OCI-LY1 (cell line): ENCODE data around the gene AKAP13.

Source experiments
- H2AFZ ChIP-seq: fragments of 200-600 bp; sonication (generic), shearing (Covaris generic); 2 replicates; pipeline ENCODE4 v1.6.0; 2014; ENCODE audit warnings: antibody characterized with exemption, mild to moderate bottlenecking, low read length
- H3F3A ChIP-seq: fragments of 200-600 bp; sonication (generic), shearing (Covaris generic); 2 replicates; pipeline ENCODE4 v1.6.0; 2014; ENCODE audit warnings: mild to moderate bottlenecking, antibody characterized with exemption, low read length, moderate library complexity; ENCODE audit not compliant: insufficient read depth
- H3K27ac ChIP-seq: fragments of 200-600 bp; sonication (generic); 2 replicates; pipeline ENCODE4 v1.5.1; 2014; ENCODE audit warnings: low read length, mixed run types, mild to moderate bottlenecking, low read depth; ENCODE audit not compliant: poor library complexity, severe bottlenecking
- H3K27me3 ChIP-seq: fragments of 200-600 bp; sonication (generic); 2 replicates; pipeline ENCODE4 v1.6.0; 2014; ENCODE audit warnings: antibody characterized with exemption, mild to moderate bottlenecking, low read length, moderate library complexity; ENCODE audit not compliant: insufficient read depth
- H3K36me3 ChIP-seq: fragments of 200-600 bp; sonication (generic); 2 replicates; pipeline ENCODE4 v1.6.1; 2014; ENCODE audit warnings: mild to moderate bottlenecking, antibody characterized with exemption, low read length, moderate library complexity, mixed read lengths; ENCODE audit not compliant: insufficient read depth
- H3K4me1 ChIP-seq: fragments of 200-600 bp; sonication (generic); 2 replicates; pipeline ENCODE4 v1.5.1; 2014; ENCODE audit warnings: mild to moderate bottlenecking, low read length, moderate library complexity; ENCODE audit not compliant: insufficient read depth, severe bottlenecking
- H3K4me2 ChIP-seq: fragments of 200-600 bp; sonication (generic), shearing (Covaris generic); 2 replicates; pipeline ENCODE4 v1.6.1; 2014; ENCODE audit warnings: low read length
- H3K4me3 ChIP-seq: fragments of 200-600 bp; sonication (generic); 2 replicates; pipeline ENCODE4 v1.5.1; 2014; ENCODE audit warnings: low read length, low read depth, mild to moderate bottlenecking, mixed read lengths; ENCODE audit not compliant: poor library complexity, severe bottlenecking
- H3K79me2 ChIP-seq: fragments of 200-600 bp; shearing (Covaris generic); 2 replicates; pipeline ENCODE4 v1.6.1; 2016; ENCODE audit warnings: mixed run types, low read length, mixed read lengths; ENCODE audit not compliant: insufficient read depth
- H3K9ac ChIP-seq: fragments of 200-600 bp; sonication (generic), shearing (Covaris generic); 2 replicates; pipeline ENCODE4 v1.6.1; 2014; ENCODE audit warnings: mild to moderate bottlenecking, low read length, mixed read lengths
- H3K9me2 ChIP-seq: fragments of 200-600 bp; sonication (generic), shearing (Covaris generic); 2 replicates; pipeline ENCODE4 v1.6.1; 2014; ENCODE audit warnings: low read depth, mild to moderate bottlenecking, low read length, mixed read lengths
- H3K9me3 ChIP-seq: fragments of 200-600 bp; shearing (Covaris generic); 2 replicates; pipeline ENCODE4 v1.6.1; 2014; ENCODE audit warnings: low read length, mixed read lengths
- H4K20me1 ChIP-seq: fragments of 200-600 bp; sonication (generic), shearing (Covaris generic); 2 replicates; pipeline ENCODE4 v1.6.0; 2016; ENCODE audit warnings: mild to moderate bottlenecking, low read length; ENCODE audit not compliant: insufficient read depth
- EZH2 ChIP-seq: fragments of 200-600 bp; sonication (generic), shearing (Covaris generic); IDR thresholded peaks from 2 replicates; pipeline ENCODE4 v1.8.0; 2017; ENCODE audit warnings: borderline replicate concordance, mixed run types, mild to moderate bottlenecking, antibody characterized with exemption, low read length, moderate library complexity, mixed read lengths
- TF ChIP-seq, protein P1 (sequence below): fragments of 200-600 bp; sonication (generic), shearing (Covaris generic); IDR thresholded peaks from 2 replicates; pipeline ENCODE4 v1.5.1; 2017; ENCODE audit warnings: mild to moderate bottlenecking, antibody characterized with exemption, low read length, moderate library complexity, mixed read lengths

AKAP13 gene

DNA sequence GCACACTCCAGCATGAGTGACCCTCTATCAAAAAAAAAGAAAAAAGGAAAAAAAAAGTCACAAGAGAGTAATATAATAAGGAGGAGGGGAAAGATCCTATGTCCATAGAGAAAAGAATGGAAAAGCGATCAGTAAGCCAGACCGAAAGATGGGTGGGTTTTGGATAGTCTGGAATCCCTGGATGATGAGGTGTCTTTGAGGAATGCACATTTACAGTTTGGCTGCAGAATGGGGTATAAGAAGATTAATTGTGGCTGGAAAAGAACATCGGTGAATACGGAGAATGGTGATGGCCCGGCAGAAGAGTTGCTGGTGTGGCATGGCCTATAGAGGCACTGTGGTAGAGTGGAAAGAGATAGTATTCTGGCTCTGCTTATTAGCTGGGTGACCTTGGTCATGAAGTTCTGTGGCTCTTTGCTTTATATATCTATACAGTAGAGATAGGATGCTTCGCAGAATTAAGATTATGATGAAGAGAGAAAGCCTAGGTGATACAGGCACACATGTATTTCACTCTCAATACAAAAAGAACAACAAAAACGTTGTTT lies 187.9 kb downstream of the AKAP13 start:
- TF ChIP-seq, protein P1, sequence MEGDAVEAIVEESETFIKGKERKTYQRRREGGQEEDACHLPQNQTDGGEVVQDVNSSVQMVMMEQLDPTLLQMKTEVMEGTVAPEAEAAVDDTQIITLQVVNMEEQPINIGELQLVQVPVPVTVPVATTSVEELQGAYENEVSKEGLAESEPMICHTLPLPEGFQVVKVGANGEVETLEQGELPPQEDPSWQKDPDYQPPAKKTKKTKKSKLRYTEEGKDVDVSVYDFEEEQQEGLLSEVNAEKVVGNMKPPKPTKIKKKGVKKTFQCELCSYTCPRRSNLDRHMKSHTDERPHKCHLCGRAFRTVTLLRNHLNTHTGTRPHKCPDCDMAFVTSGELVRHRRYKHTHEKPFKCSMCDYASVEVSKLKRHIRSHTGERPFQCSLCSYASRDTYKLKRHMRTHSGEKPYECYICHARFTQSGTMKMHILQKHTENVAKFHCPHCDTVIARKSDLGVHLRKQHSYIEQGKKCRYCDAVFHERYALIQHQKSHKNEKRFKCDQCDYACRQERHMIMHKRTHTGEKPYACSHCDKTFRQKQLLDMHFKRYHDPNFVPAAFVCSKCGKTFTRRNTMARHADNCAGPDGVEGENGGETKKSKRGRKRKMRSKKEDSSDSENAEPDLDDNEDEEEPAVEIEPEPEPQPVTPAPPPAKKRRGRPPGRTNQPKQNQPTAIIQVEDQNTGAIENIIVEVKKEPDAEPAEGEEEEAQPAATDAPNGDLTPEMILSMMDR: no peak
- TF ChIP-seq EZH2: no peak
- Histone ChIP-seq H3K9me3 (no peaks in the 10 kb centered on the region), H3K79me2 (no peaks in the 10 kb centered on the region), H3K9ac (no peak overlapping the region), H3K27ac (no peak overlapping the region), H3K4me2 (no peak overlapping the region), H3K36me3 (no peaks in the 10 kb centered on the region), H3F3A (no peaks in the 10 kb centered on the region), H3K27me3 (no peaks in the 10 kb centered on the region), H4K20me1 (no peaks in the 10 kb centered on the region), H3K9me2 (no peaks in the 10 kb centered on the region), H2AFZ (no peak overlapping the region), H3K4me1 (no peaks in the 10 kb centered on the region), H3K4me3 (no peak overlapping the region)

DNA sequence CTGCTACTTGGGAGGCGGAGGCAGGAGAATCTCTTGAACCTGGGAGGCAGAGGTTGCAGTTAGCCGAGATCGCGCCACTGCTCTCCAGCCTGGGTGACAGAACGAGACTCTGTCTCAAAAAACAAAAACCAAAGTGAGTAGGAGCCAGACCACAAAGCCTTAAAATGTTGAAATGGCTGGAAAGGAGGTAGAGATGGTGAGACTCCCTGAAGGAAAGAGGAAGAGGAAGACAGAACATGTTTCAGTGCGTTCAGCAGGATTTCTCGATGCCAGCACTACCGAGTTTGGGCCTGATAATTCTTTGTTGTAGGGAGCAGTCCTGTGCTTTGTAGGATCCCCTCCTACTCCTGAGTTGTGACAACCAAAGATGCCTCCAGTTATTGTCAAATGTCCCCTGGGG lies 189.9 kb downstream of the AKAP13 start:
- no peaks in the 10 kb centered on the region for H3F3A ChIP-seq
- H3K79me2 ChIP-seq: no peaks in the 10 kb centered on the region
- no peak overlapping the region for H3K4me3 ChIP-seq
- no peak overlapping the region for H3K4me2 ChIP-seq
- H3K27ac ChIP-seq: no peak overlapping the region
- H3K9me2 ChIP-seq: no peaks in the 10 kb centered on the region
- H2AFZ ChIP-seq: no peak overlapping the region
- peaks cover 5% of the 10 kb centered on the region; the same call in 1 of the 2 replicates for H3K36me3 ChIP-seq
- H3K9ac ChIP-seq: no peak overlapping the region
- TF ChIP-seq EZH2: no peak
- TF ChIP-seq, protein P1: no peak
- no peaks in the 10 kb centered on the region for H3K27me3 ChIP-seq
- no peaks in the 10 kb centered on the region for H3K9me3 ChIP-seq
- H3K4me1 ChIP-seq: no peaks in the 10 kb centered on the region
- H4K20me1 ChIP-seq: no peaks in the 10 kb centered on the region

DNA sequence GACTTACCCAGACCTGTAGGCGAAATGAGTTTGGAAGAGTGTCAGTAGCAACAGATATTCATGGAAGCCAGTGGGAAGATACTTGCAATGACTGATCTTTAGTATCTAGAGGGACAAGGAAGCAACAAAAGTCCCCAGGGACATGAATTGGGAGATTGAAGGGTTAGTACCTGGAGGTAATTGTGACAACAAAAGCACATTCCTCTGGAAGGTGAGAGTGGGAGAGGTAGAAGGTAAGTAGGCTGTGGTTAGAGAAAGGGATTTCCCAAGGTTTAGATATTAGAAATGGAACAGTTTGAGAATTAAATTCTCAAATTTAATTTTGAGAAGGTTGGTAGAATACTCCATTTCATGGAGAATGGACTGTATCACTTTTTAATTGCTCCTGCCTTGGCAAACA lies 191.4 kb downstream of the AKAP13 start:
- H3K4me1 ChIP-seq: no peaks in the 10 kb centered on the region
- H2AFZ ChIP-seq: no peak overlapping the region
- no peak overlapping the region for H3K9ac ChIP-seq
- H3K79me2 ChIP-seq: no peaks in the 10 kb centered on the region
- no peaks in the 10 kb centered on the region for H3K27me3 ChIP-seq
- H3K27ac ChIP-seq: no peak overlapping the region
- no peaks in the 10 kb centered on the region for H3F3A ChIP-seq
- H4K20me1 ChIP-seq: no peaks in the 10 kb centered on the region
- no peak overlapping the region for H3K4me3 ChIP-seq
- H3K9me2 ChIP-seq: no peaks in the 10 kb centered on the region
- peaks cover 5% of the 10 kb centered on the region; the same call in 1 of the 2 replicates for H3K36me3 ChIP-seq
- TF ChIP-seq EZH2: no peak
- TF ChIP-seq, protein P1: no peak
- H3K4me2 ChIP-seq: no peak overlapping the region
- H3K9me3 ChIP-seq: no peaks in the 10 kb centered on the region
